GM12865 (cell line): ENCODE data around the gene ELMO2.

Experiments used
- DNase-seq: peaks from one replicate; pipeline ENCODE4 v3.0.0; 2010; ENCODE audit warnings: low read depth
- H3K4me3 ChIP-seq: 2 replicates; pipeline ENCODE4 v1.5.1; 2011; ENCODE audit warnings: mild to moderate bottlenecking, low read depth, low read length, control low read depth
- TF ChIP-seq, protein P1 (sequence below): IDR thresholded peaks from 2 replicates; pipeline ENCODE4 v1.5.1; 2011; ENCODE audit warnings: low read length, control low read depth, low read depth, inconsistent platforms; ENCODE audit not compliant: insufficient read depth; ENCODE audit errors: missing control alignments

The ELMO2 gene

DNA sequence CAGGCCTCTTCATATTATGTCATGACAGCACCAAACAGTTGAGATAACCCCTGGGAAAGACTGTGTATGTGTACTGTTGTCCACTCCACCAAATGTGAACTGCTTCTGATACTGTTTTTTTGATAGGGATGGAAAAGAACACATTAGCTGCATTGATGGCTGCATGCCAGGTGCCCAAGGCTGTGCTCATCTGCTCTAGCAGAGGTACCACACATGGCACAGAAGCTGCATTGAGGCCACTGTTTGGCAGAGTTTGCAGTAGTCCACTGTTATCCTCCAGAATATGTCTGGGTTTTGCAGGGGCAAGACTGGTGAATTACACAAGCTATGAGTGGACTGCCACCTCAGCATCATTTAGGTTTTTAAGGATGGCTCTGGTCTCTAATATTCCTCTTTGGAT is 28.2 kb upstream of the ELMO2 start:
- no peak for DNase-seq
- TF ChIP-seq, protein P1, sequence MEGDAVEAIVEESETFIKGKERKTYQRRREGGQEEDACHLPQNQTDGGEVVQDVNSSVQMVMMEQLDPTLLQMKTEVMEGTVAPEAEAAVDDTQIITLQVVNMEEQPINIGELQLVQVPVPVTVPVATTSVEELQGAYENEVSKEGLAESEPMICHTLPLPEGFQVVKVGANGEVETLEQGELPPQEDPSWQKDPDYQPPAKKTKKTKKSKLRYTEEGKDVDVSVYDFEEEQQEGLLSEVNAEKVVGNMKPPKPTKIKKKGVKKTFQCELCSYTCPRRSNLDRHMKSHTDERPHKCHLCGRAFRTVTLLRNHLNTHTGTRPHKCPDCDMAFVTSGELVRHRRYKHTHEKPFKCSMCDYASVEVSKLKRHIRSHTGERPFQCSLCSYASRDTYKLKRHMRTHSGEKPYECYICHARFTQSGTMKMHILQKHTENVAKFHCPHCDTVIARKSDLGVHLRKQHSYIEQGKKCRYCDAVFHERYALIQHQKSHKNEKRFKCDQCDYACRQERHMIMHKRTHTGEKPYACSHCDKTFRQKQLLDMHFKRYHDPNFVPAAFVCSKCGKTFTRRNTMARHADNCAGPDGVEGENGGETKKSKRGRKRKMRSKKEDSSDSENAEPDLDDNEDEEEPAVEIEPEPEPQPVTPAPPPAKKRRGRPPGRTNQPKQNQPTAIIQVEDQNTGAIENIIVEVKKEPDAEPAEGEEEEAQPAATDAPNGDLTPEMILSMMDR = no peak
- no peak overlapping the region for H3K4me3 ChIP-seq

DNA sequence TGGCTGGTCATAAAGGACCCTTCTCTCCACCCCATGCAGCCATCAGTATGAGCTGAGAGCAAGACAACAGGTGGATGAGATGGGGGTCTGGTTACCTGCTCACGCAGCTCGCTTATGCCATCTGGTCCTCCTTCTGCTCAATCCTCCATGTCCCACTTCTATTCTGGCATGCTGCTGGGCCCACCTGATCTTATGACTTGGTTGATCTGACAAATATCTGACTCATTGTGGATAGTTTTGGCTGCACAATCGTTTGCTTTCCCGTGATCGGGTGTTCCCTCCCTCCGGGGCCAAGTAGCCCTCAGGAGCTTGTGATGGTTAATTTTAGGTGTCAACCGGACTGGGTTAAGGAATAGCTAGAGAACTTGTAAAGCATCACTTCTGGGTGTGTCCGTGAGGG is 26.6 kb upstream of the ELMO2 start:
- TF ChIP-seq, protein P1 = no peak
- DNase-seq = no peak
- H3K4me3 ChIP-seq = no peak overlapping the region

DNA sequence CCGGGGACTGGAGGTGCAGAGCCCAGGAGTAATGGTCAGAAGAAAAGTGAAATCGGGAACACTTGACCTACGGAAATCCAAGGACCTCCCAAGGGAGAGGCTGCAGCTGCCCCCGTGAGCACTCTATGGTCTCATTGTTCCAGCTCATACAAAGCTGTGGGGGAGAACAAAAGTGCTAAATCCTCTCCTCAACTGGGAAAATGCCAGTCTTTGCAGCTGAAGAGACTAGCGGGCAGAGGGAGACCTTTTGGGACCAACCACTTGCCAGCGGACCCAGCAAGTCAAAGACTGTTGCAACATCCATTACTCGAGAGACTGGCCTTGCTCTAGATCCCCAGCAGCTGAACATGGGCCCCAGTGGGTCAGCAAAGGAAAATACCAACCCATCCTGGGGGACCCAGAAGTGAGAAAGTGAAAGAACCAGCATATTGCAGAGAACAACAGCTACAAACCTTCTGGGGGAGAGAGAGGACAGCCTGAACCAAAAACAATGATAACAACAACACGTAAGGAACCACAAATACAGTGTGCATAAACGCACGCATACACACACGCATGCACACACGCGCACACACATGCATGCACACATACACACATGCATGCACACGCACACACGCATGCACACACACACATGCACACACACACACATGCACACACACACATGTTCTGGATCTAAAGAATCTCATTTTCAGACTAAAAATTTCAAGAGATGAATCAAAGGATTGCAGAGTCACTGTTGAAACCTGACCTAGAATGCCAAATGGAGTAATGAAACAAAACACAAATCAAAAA is 24.7 kb upstream of the ELMO2 start:
- no peak for DNase-seq
- TF ChIP-seq, protein P1 = no peak
- no peak overlapping the region for H3K4me3 ChIP-seq

DNA sequence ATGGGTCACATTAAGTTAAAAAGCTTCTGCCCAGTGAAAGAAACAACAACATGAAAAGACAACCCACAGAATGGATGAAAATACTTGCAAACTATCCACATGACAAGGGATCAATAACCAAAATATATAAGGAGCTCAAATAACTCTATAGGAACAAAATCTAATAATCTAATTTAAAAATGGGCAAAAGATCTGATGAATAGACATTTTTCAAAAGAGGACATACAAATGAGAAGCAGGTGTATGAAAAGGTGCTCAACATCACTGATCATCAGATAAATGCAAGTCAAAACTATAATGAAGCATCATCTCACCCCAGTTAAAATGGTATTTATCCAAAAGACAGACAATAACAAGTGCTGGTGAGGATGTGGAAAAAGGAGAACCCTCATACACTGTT is 21.0 kb upstream of the ELMO2 start:
- TF ChIP-seq, protein P1 = no peak
- no peak for DNase-seq
- H3K4me3 ChIP-seq = no peak overlapping the region

DNA sequence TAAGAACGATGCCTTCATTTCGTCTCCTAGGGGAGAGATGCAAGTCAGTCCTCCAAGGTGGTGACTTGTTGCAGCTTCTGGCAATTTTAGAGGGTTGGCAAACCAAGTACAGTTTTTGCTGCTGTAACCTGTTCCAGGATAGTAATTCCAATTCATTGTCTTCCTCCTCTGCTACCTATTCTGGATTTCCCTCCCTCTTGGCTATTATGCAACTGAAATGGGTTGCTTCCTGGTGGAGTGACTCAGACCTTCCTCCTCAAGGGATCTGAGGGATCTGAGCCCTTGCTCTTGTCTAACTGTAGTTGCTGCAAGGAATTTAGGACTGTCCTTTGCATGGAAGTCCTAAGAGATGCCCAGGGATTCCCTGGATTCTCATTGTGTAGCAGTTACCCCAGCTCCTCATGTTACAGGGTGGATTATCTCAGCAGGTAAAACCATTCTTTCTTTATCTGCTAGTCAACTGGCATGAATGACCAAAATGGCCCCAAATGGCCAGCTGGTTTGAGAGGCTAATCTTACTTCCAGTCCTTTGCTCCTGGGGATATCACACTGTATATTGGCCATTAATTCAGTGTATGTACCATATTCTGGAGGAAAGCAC is 17.6 kb upstream of the ELMO2 start:
- no peak overlapping the region for H3K4me3 ChIP-seq
- no peak for DNase-seq
- TF ChIP-seq, protein P1 = no peak

DNA sequence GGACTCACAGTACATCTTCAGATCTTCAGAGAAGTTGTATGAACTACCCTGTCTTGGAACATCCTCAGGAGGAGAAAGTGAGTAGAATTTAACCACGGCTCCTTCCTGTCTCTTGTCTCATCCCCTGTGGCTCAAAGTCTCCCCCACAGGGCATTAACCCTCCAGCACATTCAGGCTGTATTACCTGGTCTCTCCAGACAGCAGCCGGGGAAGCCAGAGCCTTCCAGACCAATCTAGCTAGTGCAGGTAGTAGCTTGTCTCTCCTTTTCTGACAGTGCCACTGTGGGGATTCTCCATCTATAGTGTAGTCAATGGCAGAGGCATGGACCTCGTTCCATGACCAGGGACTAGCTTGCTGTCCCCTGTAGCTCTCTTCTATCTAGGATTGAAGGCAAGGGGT is 16.9 kb upstream of the ELMO2 start:
- DNase-seq = no peak
- H3K4me3 ChIP-seq = no peak overlapping the region
- TF ChIP-seq, protein P1 = no peak

DNA sequence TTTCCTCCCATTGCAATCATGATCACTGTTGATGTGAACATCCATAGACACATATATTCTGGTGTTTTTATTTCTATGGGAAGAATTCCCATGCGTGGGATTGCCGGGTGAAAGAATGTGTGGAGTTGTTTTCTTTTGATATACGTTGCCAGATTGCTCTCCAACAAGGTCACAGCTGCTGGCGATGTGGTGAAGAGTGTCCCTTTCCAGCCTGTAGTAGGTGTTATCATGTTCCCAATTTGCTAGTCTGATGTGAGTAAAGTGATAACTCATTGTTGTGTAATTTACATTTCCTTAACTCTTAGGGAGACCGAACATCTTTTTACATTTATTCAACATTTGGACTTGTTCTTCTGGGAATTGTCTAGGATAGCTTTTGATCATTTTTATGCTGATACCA is 14.5 kb upstream of the ELMO2 start:
- DNase-seq = no peak
- H3K4me3 ChIP-seq = no peak overlapping the region
- TF ChIP-seq, protein P1 = no peak
